Left forelimb (tissue), 1 donor: ENCODE measurements around the gene LOXL1.
"Not testable (repeated sequence)": the region's sequence is repeated elsewhere in the genome, so short reads cannot be mapped to it uniquely, and the experiment has no call there.

Experiments used
- DNase-seq: peaks from one replicate; pipeline ENCODE4 v3.0.0-alpha.2; 2018; ENCODE audit warnings: low spot score

LOXL1 gene

GRCh38 chr15:73922186-73923151 lies 3.8 kb upstream of the LOXL1 start:
- DNase-seq = no peak

- DNase-seq = no peak
Observed at GRCh38 chr15:73923156-73923487, 3.1 kb upstream of the LOXL1 start.

GRCh38 chr15:73923488-73924164 lies 2.6 kb upstream of the LOXL1 start:
- DNase-seq = no peak

GRCh38 chr15:73924171-73924921 lies 1.9 kb upstream of the LOXL1 start:
- no peak for DNase-seq

GRCh38 chr15:73925848-73926218 lies 429 bp upstream of the LOXL1 start:
- DNase-seq = no peak

- DNase-seq = no peak
Observed at GRCh38 chr15:73927003-73927475, 777 bp downstream of the LOXL1 start.

GRCh38 chr15:73927476-73928240 lies 1.4 kb downstream of the LOXL1 start:
- no peak for DNase-seq

- DNase-seq = no peak
Observed at GRCh38 chr15:73928241-73928579, 1.9 kb downstream of the LOXL1 start.

GRCh38 chr15:73928971-73929627 lies 2.8 kb downstream of the LOXL1 start:
- DNase-seq = no peak

- DNase-seq = no peak
Observed at GRCh38 chr15:73930371-73930770, 4.1 kb downstream of the LOXL1 start.

GRCh38 chr15:73930790-73931281 lies 4.6 kb downstream of the LOXL1 start:
- DNase-seq = no peak

GRCh38 chr15:73931441-73931840 lies 5.2 kb downstream of the LOXL1 start:
- DNase-seq = no peak

GRCh38 chr15:73932381-73933191 lies 6.3 kb downstream of the LOXL1 start:
- no peak for DNase-seq

- DNase-seq = no peak
Observed at GRCh38 chr15:73934281-73934680, 8.0 kb downstream of the LOXL1 start.

- DNase-seq = no peak
Observed at GRCh38 chr15:73935547-73935946, 9.3 kb downstream of the LOXL1 start.

- DNase-seq = no peak
Observed at GRCh38 chr15:73936181-73936580, 9.9 kb downstream of the LOXL1 start.

- no peak for DNase-seq
Observed at GRCh38 chr15:73936588-73937290, 10.5 kb downstream of the LOXL1 start.

- DNase-seq = no peak
Observed at GRCh38 chr15:73937296-73937695, 11.0 kb downstream of the LOXL1 start.

- no peak for DNase-seq
Observed at GRCh38 chr15:73937726-73938125, 11.5 kb downstream of the LOXL1 start.

GRCh38 chr15:73938516-73938915 lies 12.3 kb downstream of the LOXL1 start:
- not testable (repeated sequence) for DNase-seq
